HG03097 (cell line): ENCODE measurements around the gene ARMS2.

Experiments used
- ATAC-seq: cut with Tn5 transposase; IDR thresholded peaks from one replicate; pipeline ENCODE4 v1.9.1; 2021; ENCODE audit not compliant: unreplicated experiment, low FRiP score

The ARMS2 gene

DNA sequence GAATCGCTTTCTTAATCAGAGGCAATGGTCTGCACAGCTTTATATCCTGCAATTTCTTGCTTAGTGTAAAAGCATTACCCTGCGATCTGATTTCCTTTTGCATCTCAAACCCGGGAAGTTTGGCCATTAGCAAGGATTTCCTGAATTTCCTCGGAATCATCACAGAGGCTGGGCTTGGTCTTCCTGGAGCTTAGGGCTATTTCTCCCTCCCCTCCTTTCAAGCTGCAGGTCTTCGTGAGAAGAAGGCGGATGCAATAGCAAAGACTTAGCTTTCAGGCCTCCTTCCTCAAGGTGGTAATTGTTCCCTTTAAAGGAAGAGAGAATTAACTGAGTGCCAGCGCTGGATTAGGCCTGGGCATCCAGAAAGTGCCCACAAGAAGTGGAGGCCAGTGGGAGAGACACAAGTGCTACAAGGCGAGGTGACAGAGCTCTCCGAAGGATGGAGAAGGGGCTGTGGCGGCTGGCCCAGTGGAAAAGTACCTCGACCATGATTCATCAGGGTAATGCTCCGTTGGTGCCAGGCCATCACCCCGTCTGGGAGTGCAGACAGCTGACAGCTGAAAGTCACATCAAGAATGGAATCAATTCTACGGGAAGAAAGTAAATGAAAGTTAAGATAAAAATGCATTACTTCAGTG lies 4.0 kb upstream of the ARMS2 start:
- no peak for ATAC-seq

DNA sequence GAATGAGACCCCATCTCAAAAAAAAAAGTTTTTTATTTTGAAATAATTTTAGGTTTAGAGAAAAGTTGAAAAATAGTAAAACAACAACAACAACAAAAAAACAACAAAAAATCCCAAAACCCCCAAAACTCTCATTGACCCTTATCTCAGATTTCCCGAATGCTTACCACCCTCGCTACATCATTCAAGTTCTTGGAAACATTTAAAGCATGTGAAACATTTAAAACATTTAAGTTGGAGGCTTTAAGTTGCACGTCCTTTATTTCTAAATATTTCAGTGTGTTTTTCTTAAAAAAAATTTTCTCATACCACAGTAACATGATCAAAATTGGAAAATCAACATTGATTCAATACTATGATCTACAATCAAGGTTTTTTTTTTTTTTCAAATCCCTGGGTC lies 382 bp upstream of the ARMS2 start:
- ATAC-seq, result no peak

- ATAC-seq, result no peak
These were observed 1.1 kb downstream of the ARMS2 start for GRCh38 chr10:122455376-122456079.

DNA sequence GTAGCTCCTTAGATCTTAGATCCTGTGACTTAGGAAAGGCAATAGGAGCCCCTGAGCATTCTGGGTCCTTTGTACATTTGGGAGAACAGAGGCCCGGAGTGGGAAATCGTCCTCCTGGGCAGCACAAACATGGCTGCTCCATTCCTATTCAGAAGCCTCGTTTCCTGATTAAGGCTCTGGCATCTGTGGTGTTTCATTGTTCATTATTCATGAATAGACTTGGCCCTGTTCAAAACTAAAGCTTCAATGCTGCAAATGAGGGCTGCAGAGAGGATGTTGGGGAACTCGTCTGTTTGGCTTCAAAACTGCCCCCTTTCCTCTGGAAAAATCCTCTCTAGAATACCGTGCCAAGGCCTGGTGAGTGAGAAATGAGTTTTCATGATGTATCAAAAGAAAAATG lies 3.5 kb downstream of the ARMS2 start:
- ATAC-seq, result no peak

DNA sequence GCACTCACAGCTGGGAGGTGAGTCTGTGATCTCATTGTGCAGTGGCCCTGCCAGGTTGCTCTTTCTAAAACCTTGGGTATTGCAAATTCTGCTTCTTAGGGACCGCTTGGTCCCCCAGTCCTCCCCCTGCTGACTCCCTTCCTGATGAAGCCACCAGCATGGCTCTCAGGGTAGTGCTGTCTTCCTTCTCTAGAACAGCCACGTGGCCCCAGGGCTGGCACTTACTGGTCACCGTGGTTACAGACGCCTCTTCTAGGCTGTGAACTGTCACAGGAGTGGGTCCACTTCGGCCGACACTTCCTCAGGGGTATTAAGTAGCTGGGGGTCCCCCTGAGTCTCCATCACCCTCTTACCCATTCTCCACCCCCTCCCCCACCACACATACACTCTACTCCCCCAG lies 4.2 kb downstream of the ARMS2 start:
- ATAC-seq, result no peak

- ATAC-seq, result no peak
These were observed 5.3 kb downstream of the ARMS2 start for GRCh38 chr10:122459561-122460273.

GRCh38 chr10:122460891-122461293 lies 6.4 kb downstream of the ARMS2 start:
- no peak for ATAC-seq

DNA sequence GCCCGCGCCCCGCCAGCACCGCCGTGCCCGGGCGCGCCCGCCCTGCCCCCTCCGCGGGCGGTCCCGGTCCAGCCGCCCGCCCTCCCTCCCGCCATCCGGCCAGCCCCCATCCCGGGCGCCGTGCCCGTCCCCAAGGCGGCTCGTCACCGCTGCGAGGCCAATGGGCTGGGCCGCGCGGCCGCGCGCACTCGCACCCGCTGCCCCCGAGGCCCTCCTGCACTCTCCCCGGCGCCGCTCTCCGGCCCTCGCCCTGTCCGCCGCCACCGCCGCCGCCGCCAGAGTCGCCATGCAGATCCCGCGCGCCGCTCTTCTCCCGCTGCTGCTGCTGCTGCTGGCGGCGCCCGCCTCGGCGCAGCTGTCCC lies 6.9 kb downstream of the ARMS2 start, which contains the start of gene HTRA1:
Gene HTRA1, plus strand, starts transcription at position 187 of the 362 bp plus-strand sequence. Its CDS starts 100 bp downstream, at position 287.
- no peak for ATAC-seq

GRCh38 chr10:122461729-122462532 lies 7.5 kb downstream of the ARMS2 start:
- no peak for ATAC-seq

DNA sequence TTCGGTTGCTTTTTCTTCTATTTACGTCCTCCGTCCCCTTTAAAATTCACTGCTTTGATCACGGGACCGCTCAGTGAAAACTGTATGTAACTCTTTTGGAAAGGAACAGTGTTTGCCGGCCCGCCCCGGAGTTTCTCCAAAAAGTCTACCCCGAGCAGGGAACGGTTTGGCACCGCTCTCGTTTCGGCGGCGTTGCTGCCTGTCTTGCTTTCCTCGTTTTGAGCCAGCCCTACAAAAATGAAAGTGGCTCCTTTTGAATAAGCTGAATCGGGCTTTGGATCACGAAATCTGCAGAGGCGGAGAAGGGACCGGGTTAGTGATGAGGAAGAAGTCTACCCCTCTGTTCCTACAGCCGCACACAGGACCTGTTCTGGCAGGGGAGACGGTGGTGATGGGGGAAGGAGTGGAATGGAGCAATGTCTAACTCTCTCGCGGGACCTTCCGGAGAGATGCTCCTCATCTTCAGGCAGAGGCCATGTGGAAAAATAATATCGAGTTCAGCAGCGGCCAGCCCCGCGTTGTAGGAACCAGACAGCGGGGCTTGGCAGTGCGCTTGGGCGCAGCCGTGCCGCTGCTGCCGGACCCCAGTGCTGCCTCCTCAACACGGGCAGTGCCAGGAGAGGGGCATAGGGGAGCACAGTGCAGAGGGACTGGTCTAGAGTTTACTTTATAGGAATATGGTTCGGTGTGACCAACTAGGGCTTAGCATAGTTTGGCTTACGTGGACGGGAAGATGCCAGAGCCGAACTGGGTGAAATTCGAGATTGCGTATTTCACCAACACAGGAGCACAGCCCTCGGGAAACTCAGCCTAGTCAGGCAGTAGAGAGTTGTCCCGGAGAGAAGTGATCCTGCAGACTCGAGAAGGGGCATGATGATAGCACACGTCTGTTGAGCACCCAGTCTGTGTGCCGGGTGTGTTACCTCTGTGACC lies 8.3 kb downstream of the ARMS2 start:
- ATAC-seq, result no peak

- no peak for ATAC-seq
These were observed 9.2 kb downstream of the ARMS2 start for GRCh38 chr10:122463466-122464249.

- ATAC-seq, result no peak
These were observed 9.7 kb downstream of the ARMS2 start for GRCh38 chr10:122464250-122464510.

DNA sequence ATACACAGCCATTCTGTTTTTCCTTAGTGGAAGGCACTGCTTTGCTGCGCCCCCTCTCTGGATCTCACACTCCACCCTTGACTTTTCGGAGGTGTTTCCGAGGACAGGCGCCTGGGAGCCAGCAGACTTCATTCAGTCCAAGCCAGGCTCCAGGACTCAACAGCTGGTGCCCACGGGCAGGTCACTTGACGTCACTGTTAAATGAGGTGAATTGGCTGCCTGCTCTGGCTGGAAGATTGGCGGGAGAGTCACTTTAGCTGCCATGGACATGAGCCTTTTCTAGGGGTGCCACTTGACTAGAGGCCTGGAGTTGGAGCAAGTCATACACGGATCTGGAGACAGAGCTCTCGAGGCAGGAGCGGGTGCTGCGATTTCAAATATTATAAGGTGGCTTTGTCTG lies 10.1 kb downstream of the ARMS2 start:
- ATAC-seq, result no peak

GRCh38 chr10:122465401-122466040 lies 11.1 kb downstream of the ARMS2 start:
- no peak for ATAC-seq

DNA sequence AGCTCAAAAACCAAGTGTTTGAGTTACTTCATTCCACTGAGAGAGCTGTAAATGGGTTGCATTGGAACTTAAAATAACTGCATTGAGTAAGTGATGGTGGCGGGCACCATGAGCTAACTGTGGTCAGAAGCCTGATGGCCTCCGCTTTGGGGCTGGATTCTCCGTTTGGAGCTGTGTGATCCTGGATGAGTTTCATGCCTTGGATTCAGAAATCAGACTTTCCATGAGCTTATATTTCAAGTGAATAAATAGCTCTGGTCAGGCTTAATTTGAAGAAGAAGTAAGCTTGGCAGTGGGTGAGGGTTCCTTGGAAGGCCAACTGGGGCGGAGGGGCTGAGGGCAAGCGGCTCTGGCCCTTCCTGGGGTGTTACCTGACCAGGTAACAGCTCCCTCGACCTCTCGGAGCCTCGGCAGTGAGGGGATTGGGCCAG lies 12.5 kb downstream of the ARMS2 start:
- no peak for ATAC-seq

- ATAC-seq, result no peak
These were observed 13.2 kb downstream of the ARMS2 start for GRCh38 chr10:122467701-122468100.

DNA sequence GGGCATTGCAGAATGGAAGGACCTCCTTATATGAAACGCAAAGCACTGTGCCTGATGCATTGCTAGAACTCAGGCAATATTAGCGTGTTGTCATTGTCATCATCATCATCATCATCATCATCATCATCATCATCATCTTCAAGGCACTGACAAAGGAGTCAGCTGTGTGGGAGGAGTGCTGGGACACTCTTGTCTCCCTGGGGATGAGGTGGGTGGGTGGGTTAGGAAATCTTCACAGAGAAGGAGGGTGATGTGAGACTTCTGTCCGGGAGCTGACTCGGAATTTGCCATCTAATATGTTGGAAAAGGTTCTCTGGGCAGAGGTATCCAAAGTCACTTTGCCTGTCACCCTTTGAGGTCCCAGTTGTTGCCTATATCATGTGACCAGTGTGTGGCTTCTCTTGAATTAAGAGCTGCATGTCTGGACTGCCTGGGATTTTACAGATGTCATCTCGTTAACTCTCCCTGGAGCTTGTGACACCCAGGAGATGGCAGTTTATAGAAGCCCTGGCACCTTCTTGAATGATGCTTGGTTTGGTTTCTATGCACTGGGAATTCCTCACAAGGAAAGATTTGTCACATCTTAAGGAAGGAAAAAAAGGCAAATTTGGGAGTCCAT lies 14.0 kb downstream of the ARMS2 start:
- no peak for ATAC-seq
